NCI-H82 treated with DMSO at 0.1 percent for 48 hours (cell line): ENCODE data around the gene LITAF.
"Not testable (repeated sequence)": the region's sequence is repeated elsewhere in the genome, so short reads cannot be mapped to it uniquely, and the experiment has no call there.

Source experiments
- DNase-seq: peaks from one replicate; lab custom pipeline; 2025; ENCODE audit not compliant: unreplicated experiment; lab: John Stamatoyannopoulos, UW

LITAF gene

GRCh38 chr16:11621539-11621919 lies 34.8 kb upstream of the LITAF start:
- DNase-seq, result no peak

- DNase-seq, result no peak
Observed at GRCh38 chr16:11620243-11621003, 33.7 kb upstream of the LITAF start.

GRCh38 chr16:11619327-11619851 lies 32.7 kb upstream of the LITAF start:
- DNase-seq, result no peak

- DNase-seq, result no peak
Observed at GRCh38 chr16:11618107-11618717, 31.5 kb upstream of the LITAF start.

- DNase-seq, result no peak
Observed at GRCh38 chr16:11615748-11616447, 29.2 kb upstream of the LITAF start.

- DNase-seq, result no peak
Observed at GRCh38 chr16:11614587-11615175, 28.0 kb upstream of the LITAF start.

GRCh38 chr16:11613381-11614303 lies 26.9 kb upstream of the LITAF start:
- no peak for DNase-seq

- no peak for DNase-seq
Observed at GRCh38 chr16:11612665-11613025, 25.9 kb upstream of the LITAF start.

- DNase-seq, result no peak
Observed at GRCh38 chr16:11611871-11612664, 25.3 kb upstream of the LITAF start.

- no peak for DNase-seq
Observed at GRCh38 chr16:11610580-11610979, 23.9 kb upstream of the LITAF start.

GRCh38 chr16:11610121-11610505 lies 23.4 kb upstream of the LITAF start:
- no peak for DNase-seq

GRCh38 chr16:11609474-11610120 lies 22.9 kb upstream of the LITAF start:
- no peak for DNase-seq

- DNase-seq, result no peak
Observed at GRCh38 chr16:11605891-11606290, 19.2 kb upstream of the LITAF start.

GRCh38 chr16:11605564-11605886 lies 18.8 kb upstream of the LITAF start:
- no peak for DNase-seq

GRCh38 chr16:11604783-11605563 lies 18.3 kb upstream of the LITAF start:
- no peak for DNase-seq

- DNase-seq, result not testable (repeated sequence)
Observed at GRCh38 chr16:11604296-11604695, 17.6 kb upstream of the LITAF start.

GRCh38 chr16:11603331-11603750 lies 16.6 kb upstream of the LITAF start:
- DNase-seq, result no peak

- no peak for DNase-seq
Observed at GRCh38 chr16:11602321-11602720, 15.6 kb upstream of the LITAF start.

- DNase-seq, result no peak
Observed at GRCh38 chr16:11601911-11602310, 15.2 kb upstream of the LITAF start.
